IMR-90 (cell line): ENCODE measurements around the gene DUT. TPM values are rescaled to one million over a fixed set of nuclear protein-coding genes. Genes with fewer than 3 reads are reported as not detected.

ENCODE experiments used
- ATAC-seq: fragments of 200-7000 bp; cut with Tn5 transposase; 2 replicates; pipeline ENCODE4 v1.9.1; 2020; ENCODE audit warnings: low read depth, mild to moderate bottlenecking, moderate library complexity
- BruUV-seq: library from RNA; stranded (reverse); fragments of 400-500 nt; replicated peaks from 2 replicates; lab custom pipeline; 2021; lab: Mats Ljungman, UMichigan
- CTCF ChIA-PET: fragments of 300-600 bp; formaldehyde crosslinking; extraction: SDS; loops from one replicate; lab custom pipeline; 2021; ENCODE audit warnings: antibody characterized with exemption; lab: Yijun Ruan, JAX
- POLR2A ChIA-PET: fragments of 300-600 bp; sonication (Branson Sonifier 250); formaldehyde crosslinking; loops from one replicate; lab custom pipeline; 2022; ENCODE audit warnings: antibody characterized with exemption; ENCODE audit not compliant: unreplicated experiment; lab: Charles Lee
- DNase-seq: peaks from one replicate; pipeline ENCODE4 v3.0.0; 2013
- H2AFZ ChIP-seq: replicated peaks from 2 replicates; pipeline ENCODE3; 2013; ENCODE audit warnings: low read length, mild to moderate bottlenecking; ENCODE audit not compliant: poor library complexity
- H2AK5ac ChIP-seq: 2 replicates; pipeline ENCODE4 v1.6.1; 2013; ENCODE audit warnings: low read depth, low read length, inconsistent platforms
- H2AK9ac ChIP-seq: replicated peaks from 2 replicates; pipeline ENCODE3; 2013; ENCODE audit warnings: mild to moderate bottlenecking, low read depth, low read length, moderate library complexity; ENCODE audit not compliant: poor library complexity
- H2BK120ac ChIP-seq: 2 replicates; pipeline ENCODE4 v1.6.1; 2013; ENCODE audit warnings: low read depth, low read length, inconsistent platforms
- H2BK15ac ChIP-seq: 3 replicates; pipeline ENCODE4 v1.6.1; 2013; ENCODE audit warnings: low read depth, low read length, inconsistent platforms
- H2BK20ac ChIP-seq: 2 replicates; pipeline ENCODE4 v1.6.1; 2013; ENCODE audit warnings: low read depth, mild to moderate bottlenecking, inconsistent platforms, low read length, moderate library complexity
- H2BK5ac ChIP-seq: 2 replicates; pipeline ENCODE4 v1.6.1; 2013; ENCODE audit warnings: mild to moderate bottlenecking, low read depth, low read length, inconsistent platforms; ENCODE audit not compliant: poor library complexity, severe bottlenecking
- H3K14ac ChIP-seq: replicated peaks from 2 replicates; pipeline ENCODE4 v1.6.1; 2013; ENCODE audit warnings: low read depth, low read length, inconsistent platforms
- H3K18ac ChIP-seq: 2 replicates; pipeline ENCODE4 v1.6.1; 2013; ENCODE audit warnings: low read depth, low read length, control low read depth
- H3K23ac ChIP-seq: 2 replicates; pipeline ENCODE4 v1.6.1; 2013; ENCODE audit warnings: low read depth, low read length, inconsistent platforms
- H3K27ac ChIP-seq: 2 replicates; pipeline ENCODE4 v1.5.1; 2013; ENCODE audit warnings: mild to moderate bottlenecking, control low read depth, low read length; ENCODE audit not compliant: insufficient read depth
- H3K27me3 ChIP-seq: 2 replicates; pipeline ENCODE4 v1.6.1; 2013; ENCODE audit warnings: low read length; ENCODE audit not compliant: control insufficient read depth, insufficient read depth
- H3K36me3 ChIP-seq: 2 replicates; pipeline ENCODE4 v1.6.1; 2013; ENCODE audit warnings: low read length, mixed read lengths; ENCODE audit not compliant: control insufficient read depth, insufficient read depth
- H3K4ac ChIP-seq: 2 replicates; pipeline ENCODE4 v1.6.1; 2013; ENCODE audit warnings: low read depth, low read length, inconsistent platforms
- H3K4me1 ChIP-seq: 2 replicates; pipeline ENCODE4 v1.6.1; 2013; ENCODE audit warnings: low read length, mixed read lengths; ENCODE audit not compliant: control insufficient read depth, insufficient read depth
- H3K4me2 ChIP-seq: 2 replicates; pipeline ENCODE4 v1.6.1; 2013; ENCODE audit warnings: low read depth, mild to moderate bottlenecking, control low read depth, low read length, moderate library complexity
- H3K4me3 ChIP-seq: 2 replicates; pipeline ENCODE4 v1.5.1; 2013; ENCODE audit warnings: low read depth, mild to moderate bottlenecking, control low read depth, low read length, moderate library complexity; ENCODE audit not compliant: insufficient read depth
- H3K56ac ChIP-seq: 2 replicates; pipeline ENCODE4 v1.6.1; 2013; ENCODE audit warnings: low read length, inconsistent platforms; ENCODE audit not compliant: insufficient read depth; ENCODE audit errors: extremely low read depth
- H3K79me1 ChIP-seq, 2 experiments: 2 replicates each; pipeline ENCODE4 v1.6.1; 2013; ENCODE audit warnings: low read length in 2 of 2, inconsistent platforms in 1 of 2, low read depth in 1 of 2
- H3K9ac ChIP-seq: 2 replicates; pipeline ENCODE4 v1.6.1; 2013; ENCODE audit warnings: low read depth, low read length, control low read depth
- H3K9me1 ChIP-seq: 2 replicates; pipeline ENCODE4 v1.6.1; 2013; ENCODE audit warnings: low read length, inconsistent platforms; ENCODE audit not compliant: insufficient read depth
- H3K9me3 ChIP-seq: 2 replicates; pipeline ENCODE4 v1.6.1; 2013; ENCODE audit warnings: low read length; ENCODE audit not compliant: control insufficient read depth, insufficient read depth
- H4K20me1 ChIP-seq: 2 replicates; pipeline ENCODE4 v1.6.1; 2013; ENCODE audit warnings: low read length, inconsistent platforms; ENCODE audit not compliant: insufficient read depth
- H4K5ac ChIP-seq: 2 replicates; pipeline ENCODE4 v1.6.1; 2013; ENCODE audit warnings: mild to moderate bottlenecking, low read depth, low read length, control low read depth
- H4K8ac ChIP-seq, 2 experiments: 2 replicates each; pipeline ENCODE4 v1.6.1; 2013; ENCODE audit warnings: low read depth in 2 of 2, low read length in 2 of 2, control low read depth in 1 of 2, inconsistent platforms in 1 of 2
- H4K91ac ChIP-seq: 2 replicates; pipeline ENCODE4 v1.6.1; 2013; ENCODE audit warnings: low read depth, low read length, inconsistent platforms; ENCODE audit not compliant: insufficient read depth
- FOS ChIP-seq: fragments of 150-350 bp; IDR thresholded peaks from 2 replicates; pipeline ENCODE4 v1.6.1; 2016; ENCODE audit warnings: low read depth, low read length
- MAZ ChIP-seq: IDR thresholded peaks from 2 replicates; pipeline ENCODE4 v1.6.1; 2012; ENCODE audit warnings: low read depth, mild to moderate bottlenecking, low read length, improper control_type of control experiment, moderate library complexity, borderline replicate concordance
- POLR2A ChIP-seq: IDR thresholded peaks from 2 replicates; pipeline ENCODE4 v1.6.1; 2012; ENCODE audit warnings: mild to moderate bottlenecking, low read depth, low read length
- RAD21 ChIP-seq: IDR thresholded peaks from 2 replicates; pipeline ENCODE4 v1.6.1; 2012; ENCODE audit warnings: low read length, improper control_type of control experiment
- RFX5 ChIP-seq: IDR thresholded peaks from 2 replicates; pipeline ENCODE4 v1.8.0; 2012; ENCODE audit warnings: low read depth, mild to moderate bottlenecking, low read length, moderate library complexity
- WGBS, 2 experiments: methylation state at CpG; one replicate each; pipeline versions ENCODE4 v1.1.5 to v1.1.7; 2013; ENCODE audit warnings: missing lambda C conversion rate in 2 of 2; ENCODE audit not compliant: insufficient read length in 1 of 2; ENCODE audit errors: extremely low coverage in 2 of 2; 5-methylcytosine and 5-hydroxymethylcytosine counted together
- dilution Hi-C: fragments of 300-500 bp; cut with HindIII; formaldehyde crosslinking; loops from one replicate; pipeline ENCODE4 v1.14.3; 2018; ENCODE audit warnings: low sequenced_read_pairs; ENCODE audit not compliant: unreplicated experiment
- in situ Hi-C: fragments of 300-500 bp; cut with MboI; formaldehyde crosslinking; loops from 3 replicates; pipeline ENCODE4 v1.14.3; 2019; ENCODE audit warnings: low sequenced_read_pairs, inconsistent platforms, mixed read lengths
- intact Hi-C: fragments of 100-400 bp; cut with micrococcal nuclease; formaldehyde crosslinking; loops from 2 replicates; pipeline ENCODE4 v1.10.0; 2022
- polyA plus RNA-seq, 3 experiments: library from polyadenylated mRNA; depleted of rRNA; stranded (reverse); fragments of >200 nt; gene quantifications; 2 replicates each; pipeline ENCODE4 v1.2.3, GENCODE V29; 2012; ENCODE audit warnings: low replicate concordance in 1 of 3
- total RNA-seq: library from RNA; depleted of rRNA; stranded (reverse); fragments of >200 nt; gene quantifications from 2 replicates; pipeline ENCODE4 v1.2.3, GENCODE V29; 2012
- TF ChIP-seq, protein P1 (sequence below): fragments of 150-350 bp; IDR thresholded peaks from 2 replicates; pipeline ENCODE4 v1.6.1; 2017; ENCODE audit warnings: mild to moderate bottlenecking, antibody characterized with exemption, low read length, low read depth

DUT gene
- total and polyA plus RNA-seq, 2 of the 4 experiments (the other 2 are of a cell fraction): 18.8 to 36.4 TPM

GRCh38 chr15:48371550-48371949 is 40.3 kb downstream of the DUT start:
- intact Hi-C loops: no loop called here

More at GRCh38 chr15:48371550-48371949, 40.3 kb downstream of the DUT start:
- Histone ChIP-seq H2BK5ac (no peak overlapping the region), H4K20me1 (no peaks in the 10 kb centered on the region), H3K27ac (no peak overlapping the region), H2BK20ac (no peak overlapping the region), H3K4me3 (no peak overlapping the region), H2BK15ac (no peak overlapping the region), H3K4me2 (no peak overlapping the region), H3K79me1 (no peaks in the 10 kb centered on the region), H3K9me3 (no peaks in the 10 kb centered on the region), H4K8ac (no peak overlapping the region), H3K9ac (no peak overlapping the region), H2AK5ac (no peak overlapping the region), H3K27me3 (no peaks in the 10 kb centered on the region), H4K91ac (no peak overlapping the region), H3K4me1 (peaks cover 2% of the 10 kb centered on the region; the same call in 1 of the 2 replicates), H3K36me3 (no peaks in the 10 kb centered on the region), H3K56ac (no peak overlapping the region), H3K14ac (no peak overlapping the region), H4K5ac (no peak overlapping the region), H2AK9ac (no peak overlapping the region), H3K23ac (no peak overlapping the region), H2AFZ (no peak overlapping the region), H3K4ac (no peak overlapping the region), H3K9me1 (peaks cover 4% of the 10 kb centered on the region; the same call in 1 of the 2 replicates), H2BK120ac (no peak overlapping the region), H3K18ac (no peak overlapping the region)
- no peak for TF ChIP-seq FOS
- no peak for TF ChIP-seq MAZ
- TF ChIP-seq RAD21: no peak
- no peak for TF ChIP-seq RFX5
- no peak for TF ChIP-seq POLR2A
- TF ChIP-seq, protein P1, sequence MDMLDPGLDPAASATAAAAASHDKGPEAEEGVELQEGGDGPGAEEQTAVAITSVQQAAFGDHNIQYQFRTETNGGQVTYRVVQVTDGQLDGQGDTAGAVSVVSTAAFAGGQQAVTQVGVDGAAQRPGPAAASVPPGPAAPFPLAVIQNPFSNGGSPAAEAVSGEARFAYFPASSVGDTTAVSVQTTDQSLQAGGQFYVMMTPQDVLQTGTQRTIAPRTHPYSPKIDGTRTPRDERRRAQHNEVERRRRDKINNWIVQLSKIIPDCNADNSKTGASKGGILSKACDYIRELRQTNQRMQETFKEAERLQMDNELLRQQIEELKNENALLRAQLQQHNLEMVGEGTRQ: no peak
- in situ Hi-C loops (loop anchor here (25.0 kb wide), 1 partner anchor 591 kb away; the partner anchor contains the start of gene SHC4), dilution Hi-C loops (no loop called here)
- WGBS, 2 experiments: 100% methylated on average over 1 of the region's 2 CpGs; no CpG with 5 or more reads in 1 of the 2 experiments
- ATAC-seq (no peak), DNase-seq (no peak)
- no TSS peak for BruUV-seq
- ChIA-PET POLR2A (no interaction called here), CTCF (no interaction called here)
